Measurements from ENCODE around the gene SCIMP.
A peak's percentile ranks its signal among the peaks of the same experiment; 100 is the strongest.
"Not testable (repeated sequence)": the region's sequence is repeated elsewhere in the genome, so short reads cannot be mapped to it uniquely, and the experiment has no call there.

The SCIMP gene

GRCh38 chr17:5234645-5235576 lies at the start of gene SCIMP:
TSS of gene SCIMP (minus strand) at chr17:5234860. CDS start at chr17:5234755, 105 bp downstream.
- no peak for DNase-seq (ENCODE audit: low spot score)

GRCh38 chr17:5283571-5284315 lies 49.1 kb upstream of the SCIMP start:
- DNase-seq (ENCODE audit: low spot score), result no peak

GRCh38 chr17:5282642-5283217 lies 48.1 kb upstream of the SCIMP start:
- peak; percentile 22 for DNase-seq (ENCODE audit: low spot score)

- DNase-seq (ENCODE audit: low spot score), result peak; percentile 83
Measured at GRCh38 chr17:5281814-5282641, 47.4 kb upstream of the SCIMP start, which contains the start of gene RABEP1. TSS of gene RABEP1 (plus strand) at chr17:5282284. CDS start at chr17:5282487, 203 bp downstream.

- no peak for DNase-seq (ENCODE audit: low spot score)
Measured at GRCh38 chr17:5272322-5272721, 37.7 kb upstream of the SCIMP start.

GRCh38 chr17:5269241-5269960 lies 34.7 kb upstream of the SCIMP start:
- DNase-seq (ENCODE audit: low spot score), result no peak

- no peak for DNase-seq (ENCODE audit: low spot score)
Measured at GRCh38 chr17:5264893-5265292, 30.2 kb upstream of the SCIMP start.

GRCh38 chr17:5263441-5263840 lies 28.8 kb upstream of the SCIMP start:
- no peak for DNase-seq (ENCODE audit: low spot score)

- no peak for DNase-seq (ENCODE audit: low spot score)
Measured at GRCh38 chr17:5262416-5262991, 27.8 kb upstream of the SCIMP start.

- DNase-seq (ENCODE audit: low spot score), result no peak
Measured at GRCh38 chr17:5260542-5260941, 25.9 kb upstream of the SCIMP start.

GRCh38 chr17:5257124-5257523 lies 22.5 kb upstream of the SCIMP start:
- DNase-seq (ENCODE audit: low spot score), result no peak

- DNase-seq (ENCODE audit: low spot score), result no peak
Measured at GRCh38 chr17:5254903-5255521, 20.4 kb upstream of the SCIMP start.

GRCh38 chr17:5254414-5254813 lies 19.8 kb upstream of the SCIMP start:
- no peak for DNase-seq (ENCODE audit: low spot score)

- DNase-seq (ENCODE audit: low spot score), result peak; percentile 84
Measured at GRCh38 chr17:5249615-5250014, 15.0 kb upstream of the SCIMP start.

GRCh38 chr17:5248821-5249479 lies 14.3 kb upstream of the SCIMP start:
- no peak for DNase-seq (ENCODE audit: low spot score)

GRCh38 chr17:5247621-5248020 lies 13.0 kb upstream of the SCIMP start:
- DNase-seq (ENCODE audit: low spot score), result no peak

GRCh38 chr17:5241861-5242671 lies 7.4 kb upstream of the SCIMP start:
- DNase-seq (ENCODE audit: low spot score), result no peak

GRCh38 chr17:5239769-5240168 lies 5.1 kb upstream of the SCIMP start:
- DNase-seq (ENCODE audit: low spot score), result not testable (repeated sequence)

GRCh38 chr17:5238333-5238732 lies 3.7 kb upstream of the SCIMP start:
- DNase-seq (ENCODE audit: low spot score), result no peak
